GM12892 (cell line): ENCODE measurements around the gene P2RX1.

Experiments used
- POLR2A ChIP-seq: IDR thresholded peaks from 2 replicates; pipeline ENCODE4 v1.6.1; 2011; ENCODE audit warnings: low read depth, low read length, control low read depth
- POLR2AphosphoS5 ChIP-seq: IDR thresholded peaks from 2 replicates; pipeline ENCODE4 v1.6.1; 2011; ENCODE audit warnings: low read depth, low read length, control low read depth
- TAF1 ChIP-seq: IDR thresholded peaks from 2 replicates; pipeline ENCODE4 v1.6.1; 2011; ENCODE audit warnings: low read depth, mild to moderate bottlenecking, control low read depth, low read length, borderline replicate concordance

- TF ChIP-seq POLR2A, result 0 out of 2 replicates have a peak, but pooled peaks have one; percentile 10
- no peak for TF ChIP-seq POLR2AphosphoS5
- no peak for TF ChIP-seq TAF1
Measured at GRCh38 chr17:3963237-3964201, 47.3 kb upstream of the P2RX1 start.
